ENCODE results near the gene GPR82.

DNA sequence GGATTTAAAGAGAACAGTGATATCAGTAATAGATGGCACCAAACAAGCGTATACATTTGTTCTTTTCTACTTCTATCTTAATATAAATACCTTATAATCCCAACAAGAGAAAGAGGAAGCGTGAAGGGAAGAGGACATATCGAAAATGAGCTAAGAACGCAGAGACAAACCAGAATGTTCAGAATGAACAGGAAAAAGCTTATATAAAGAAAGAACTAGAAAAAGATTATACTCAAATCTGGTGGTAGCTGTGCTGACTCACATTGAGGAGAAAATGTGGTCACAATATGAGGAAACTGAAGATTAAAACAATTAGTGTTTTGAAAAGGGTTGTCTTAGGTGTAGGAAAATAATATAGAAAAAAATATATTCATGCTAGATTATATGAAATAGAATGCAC is 37.2 kb upstream of the GPR82 start:
- TF ChIP-seq, protein P1, sequence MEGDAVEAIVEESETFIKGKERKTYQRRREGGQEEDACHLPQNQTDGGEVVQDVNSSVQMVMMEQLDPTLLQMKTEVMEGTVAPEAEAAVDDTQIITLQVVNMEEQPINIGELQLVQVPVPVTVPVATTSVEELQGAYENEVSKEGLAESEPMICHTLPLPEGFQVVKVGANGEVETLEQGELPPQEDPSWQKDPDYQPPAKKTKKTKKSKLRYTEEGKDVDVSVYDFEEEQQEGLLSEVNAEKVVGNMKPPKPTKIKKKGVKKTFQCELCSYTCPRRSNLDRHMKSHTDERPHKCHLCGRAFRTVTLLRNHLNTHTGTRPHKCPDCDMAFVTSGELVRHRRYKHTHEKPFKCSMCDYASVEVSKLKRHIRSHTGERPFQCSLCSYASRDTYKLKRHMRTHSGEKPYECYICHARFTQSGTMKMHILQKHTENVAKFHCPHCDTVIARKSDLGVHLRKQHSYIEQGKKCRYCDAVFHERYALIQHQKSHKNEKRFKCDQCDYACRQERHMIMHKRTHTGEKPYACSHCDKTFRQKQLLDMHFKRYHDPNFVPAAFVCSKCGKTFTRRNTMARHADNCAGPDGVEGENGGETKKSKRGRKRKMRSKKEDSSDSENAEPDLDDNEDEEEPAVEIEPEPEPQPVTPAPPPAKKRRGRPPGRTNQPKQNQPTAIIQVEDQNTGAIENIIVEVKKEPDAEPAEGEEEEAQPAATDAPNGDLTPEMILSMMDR (IDR thresholded peaks at IDR 0.05; ENCODE audit: low read depth, low read length), result no peak
- TF ChIP-seq EZH2phosphoT487 (IDR thresholded peaks at IDR 0.05; ENCODE audit: low read depth), result no peak
